Measurements from ENCODE around the gene SMIM1. TPM values are rescaled to one million over a fixed set of nuclear protein-coding genes. Genes with fewer than 3 reads are reported as not detected.
"Not testable (repeated sequence)": the region's sequence is repeated elsewhere in the genome, so short reads cannot be mapped to it uniquely, and the experiment has no call there.

SMIM1 gene
- total RNA-seq, 1 donor from 2014 or later: 10.8 TPM

- no peak for DNase-seq (ENCODE audit: low spot score, unreplicated experiment)
- TF ChIP-seq CTCF (IDR thresholded peaks at IDR 0.05; ENCODE audit: unreplicated experiment): no peak
- H3K27me3 Mint-ChIP-seq: peaks cover 23% of the 10 kb centered on the region
- H3K27ac Mint-ChIP-seq: no peak overlapping the region
- H3K4me1 Mint-ChIP-seq (ENCODE audit: low read depth): peaks cover 21% of the 10 kb centered on the region
- H3K4me3 Mint-ChIP-seq (ENCODE audit: low read depth): peak overlapping the region; percentile 65
- H3K36me3 Mint-ChIP-seq (ENCODE audit: insufficient read depth): no peaks in the 10 kb centered on the region
- H3K9me3 Mint-ChIP-seq (ENCODE audit: low read depth): no peaks in the 10 kb centered on the region
Observed at GRCh38 chr1:3747522-3747848, 25.1 kb upstream of the SMIM1 start.

GRCh38 chr1:3747903-3748302 lies 24.6 kb upstream of the SMIM1 start:
- H3K36me3 Mint-ChIP-seq (ENCODE audit: insufficient read depth): no peaks in the 10 kb centered on the region
- no peak overlapping the region for H3K27ac Mint-ChIP-seq
- H3K9me3 Mint-ChIP-seq (ENCODE audit: low read depth): no peaks in the 10 kb centered on the region
- H3K4me3 Mint-ChIP-seq (ENCODE audit: low read depth): peak overlapping the region; percentile 65
- H3K4me1 Mint-ChIP-seq (ENCODE audit: low read depth): peaks cover 21% of the 10 kb centered on the region
- H3K27me3 Mint-ChIP-seq: peaks cover 23% of the 10 kb centered on the region
- no peak for DNase-seq (ENCODE audit: low spot score, unreplicated experiment)
- TF ChIP-seq CTCF (IDR thresholded peaks at IDR 0.05; ENCODE audit: unreplicated experiment): no peak

- H3K4me3 Mint-ChIP-seq (ENCODE audit: low read depth): peak overlapping the region; percentile 65
- not testable (repeated sequence) for H3K9me3 Mint-ChIP-seq (ENCODE audit: low read depth); DNase-seq (ENCODE audit: low spot score, unreplicated experiment); H3K36me3 Mint-ChIP-seq (ENCODE audit: insufficient read depth); H3K27ac Mint-ChIP-seq
- peaks cover 23% of the 10 kb centered on the region for H3K27me3 Mint-ChIP-seq
- H3K4me1 Mint-ChIP-seq (ENCODE audit: low read depth): peaks cover 21% of the 10 kb centered on the region
Observed at GRCh38 chr1:3748316-3748900, 24.1 kb upstream of the SMIM1 start.

GRCh38 chr1:3749512-3749911 lies 23.0 kb upstream of the SMIM1 start:
- Mint-ChIP-seq H3K4me1 (ENCODE audit: low read depth) (peaks cover 21% of the 10 kb centered on the region), H3K4me3 (ENCODE audit: low read depth) (no peak overlapping the region), H3K36me3 (ENCODE audit: insufficient read depth) (no peaks in the 10 kb centered on the region), H3K9me3 (ENCODE audit: low read depth) (no peaks in the 10 kb centered on the region), H3K27ac (no peak overlapping the region), H3K27me3 (peaks cover 23% of the 10 kb centered on the region)
- TF ChIP-seq CTCF (IDR thresholded peaks at IDR 0.05; ENCODE audit: unreplicated experiment): no peak
- no peak for DNase-seq (ENCODE audit: low spot score, unreplicated experiment)

GRCh38 chr1:3750741-3751140 lies 21.8 kb upstream of the SMIM1 start:
- TF ChIP-seq CTCF (IDR thresholded peaks at IDR 0.05; ENCODE audit: unreplicated experiment): no peak
- Mint-ChIP-seq H3K27me3 (peaks cover 29% of the 10 kb centered on the region), H3K4me3 (ENCODE audit: low read depth) (no peak overlapping the region), H3K4me1 (ENCODE audit: low read depth) (peaks cover 12% of the 10 kb centered on the region), H3K9me3 (ENCODE audit: low read depth) (no peaks in the 10 kb centered on the region), H3K27ac (no peak overlapping the region), H3K36me3 (ENCODE audit: insufficient read depth) (no peaks in the 10 kb centered on the region)
- no peak for DNase-seq (ENCODE audit: low spot score, unreplicated experiment)

GRCh38 chr1:3752400-3752945 lies 20.1 kb upstream of the SMIM1 start, which contains the start of gene CCDC27:
Gene CCDC27 (plus strand): TSS chr1:3752450. CDS start chr1:3752482, 32 bp downstream.
- no peaks in the 10 kb centered on the region for H3K9me3 Mint-ChIP-seq (ENCODE audit: low read depth)
- H3K27me3 Mint-ChIP-seq: peaks cover 39% of the 10 kb centered on the region
- no peaks in the 10 kb centered on the region for H3K36me3 Mint-ChIP-seq (ENCODE audit: insufficient read depth)
- DNase-seq (ENCODE audit: low spot score, unreplicated experiment): no peak
- TF ChIP-seq CTCF (IDR thresholded peaks at IDR 0.05; ENCODE audit: unreplicated experiment): no peak
- no peak within 1 kb of the TSS for H3K4me3 Mint-ChIP-seq (ENCODE audit: low read depth)
- no peak within 1 kb of the TSS for H3K27ac Mint-ChIP-seq
- peaks cover 5% of the 10 kb centered on the region for H3K4me1 Mint-ChIP-seq (ENCODE audit: low read depth)

Measured in progenitor cell of endocrine pancreas (in vitro differentiated cells).